Epithelial cell of esophagus (primary cell): ENCODE results near the gene C3orf70.
A peak's percentile ranks its signal among the peaks of the same experiment; 100 is the strongest.

Experiments used
- DNase-seq: peaks from one replicate; pipeline ENCODE4 v3.0.0; 2010; ENCODE audit warnings: low read depth
- H3K4me3 ChIP-seq: 2 replicates; pipeline ENCODE4 v1.5.1; 2011; ENCODE audit warnings: mild to moderate bottlenecking, low read length, control low read depth
- TF ChIP-seq, protein P1 (sequence below): IDR thresholded peaks from 2 replicates; pipeline ENCODE4 v1.5.1; 2011; ENCODE audit warnings: low read depth, mild to moderate bottlenecking, low read length, control low read depth, inconsistent platforms; ENCODE audit not compliant: insufficient read depth; ENCODE audit errors: missing control alignments

C3orf70 gene

DNA sequence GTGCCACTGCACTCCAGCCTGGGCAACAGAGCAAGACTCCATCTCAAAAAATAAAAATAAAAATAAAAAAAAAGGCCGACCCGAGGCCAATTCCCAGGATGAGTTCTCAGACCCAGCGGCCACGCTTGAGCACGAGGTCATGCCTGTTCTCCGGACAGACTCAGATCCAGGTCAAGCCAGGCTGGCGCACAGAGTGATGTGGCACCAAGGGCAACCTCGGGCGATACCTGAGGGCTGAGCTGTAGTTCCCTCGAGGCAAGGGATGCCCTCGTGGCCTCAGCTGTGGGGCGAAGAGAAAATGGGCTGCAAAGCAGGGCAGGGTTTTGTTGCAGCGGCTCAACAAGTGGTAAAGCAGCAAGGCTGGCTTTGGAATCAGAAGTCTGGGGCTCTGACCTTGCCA, 77.3 kb downstream of the C3orf70 start:
- TF ChIP-seq, protein P1, sequence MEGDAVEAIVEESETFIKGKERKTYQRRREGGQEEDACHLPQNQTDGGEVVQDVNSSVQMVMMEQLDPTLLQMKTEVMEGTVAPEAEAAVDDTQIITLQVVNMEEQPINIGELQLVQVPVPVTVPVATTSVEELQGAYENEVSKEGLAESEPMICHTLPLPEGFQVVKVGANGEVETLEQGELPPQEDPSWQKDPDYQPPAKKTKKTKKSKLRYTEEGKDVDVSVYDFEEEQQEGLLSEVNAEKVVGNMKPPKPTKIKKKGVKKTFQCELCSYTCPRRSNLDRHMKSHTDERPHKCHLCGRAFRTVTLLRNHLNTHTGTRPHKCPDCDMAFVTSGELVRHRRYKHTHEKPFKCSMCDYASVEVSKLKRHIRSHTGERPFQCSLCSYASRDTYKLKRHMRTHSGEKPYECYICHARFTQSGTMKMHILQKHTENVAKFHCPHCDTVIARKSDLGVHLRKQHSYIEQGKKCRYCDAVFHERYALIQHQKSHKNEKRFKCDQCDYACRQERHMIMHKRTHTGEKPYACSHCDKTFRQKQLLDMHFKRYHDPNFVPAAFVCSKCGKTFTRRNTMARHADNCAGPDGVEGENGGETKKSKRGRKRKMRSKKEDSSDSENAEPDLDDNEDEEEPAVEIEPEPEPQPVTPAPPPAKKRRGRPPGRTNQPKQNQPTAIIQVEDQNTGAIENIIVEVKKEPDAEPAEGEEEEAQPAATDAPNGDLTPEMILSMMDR = no peak
- no peak for DNase-seq
- no peak overlapping the region for H3K4me3 ChIP-seq

DNA sequence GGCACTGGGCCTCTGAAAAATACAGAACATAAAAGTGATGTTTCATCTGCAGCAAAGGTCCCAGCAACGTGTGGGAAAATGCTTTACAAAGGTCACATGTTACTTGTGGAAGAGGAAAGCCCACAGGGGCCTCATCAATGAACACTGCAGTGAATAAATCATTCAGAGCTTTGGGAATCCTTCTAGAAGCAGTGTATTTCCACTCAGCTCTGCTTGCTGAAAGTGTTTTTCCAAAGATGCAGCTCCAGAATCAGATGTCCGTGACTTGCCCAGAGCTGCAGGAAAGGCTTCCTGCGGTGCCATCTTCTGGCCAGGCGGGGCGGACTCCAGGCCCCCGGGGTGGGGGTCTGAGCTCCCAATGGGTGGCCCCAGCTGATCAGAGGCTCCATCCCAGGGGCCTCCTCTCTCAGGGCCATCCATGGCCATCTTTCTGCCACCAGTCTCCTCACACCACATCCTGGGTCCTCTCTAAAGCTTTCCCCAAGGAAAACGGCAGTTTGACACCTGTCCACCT, 81.5 kb downstream of the C3orf70 start:
- H3K4me3 ChIP-seq = no peak overlapping the region
- TF ChIP-seq, protein P1 = no peak
- DNase-seq = no peak

DNA sequence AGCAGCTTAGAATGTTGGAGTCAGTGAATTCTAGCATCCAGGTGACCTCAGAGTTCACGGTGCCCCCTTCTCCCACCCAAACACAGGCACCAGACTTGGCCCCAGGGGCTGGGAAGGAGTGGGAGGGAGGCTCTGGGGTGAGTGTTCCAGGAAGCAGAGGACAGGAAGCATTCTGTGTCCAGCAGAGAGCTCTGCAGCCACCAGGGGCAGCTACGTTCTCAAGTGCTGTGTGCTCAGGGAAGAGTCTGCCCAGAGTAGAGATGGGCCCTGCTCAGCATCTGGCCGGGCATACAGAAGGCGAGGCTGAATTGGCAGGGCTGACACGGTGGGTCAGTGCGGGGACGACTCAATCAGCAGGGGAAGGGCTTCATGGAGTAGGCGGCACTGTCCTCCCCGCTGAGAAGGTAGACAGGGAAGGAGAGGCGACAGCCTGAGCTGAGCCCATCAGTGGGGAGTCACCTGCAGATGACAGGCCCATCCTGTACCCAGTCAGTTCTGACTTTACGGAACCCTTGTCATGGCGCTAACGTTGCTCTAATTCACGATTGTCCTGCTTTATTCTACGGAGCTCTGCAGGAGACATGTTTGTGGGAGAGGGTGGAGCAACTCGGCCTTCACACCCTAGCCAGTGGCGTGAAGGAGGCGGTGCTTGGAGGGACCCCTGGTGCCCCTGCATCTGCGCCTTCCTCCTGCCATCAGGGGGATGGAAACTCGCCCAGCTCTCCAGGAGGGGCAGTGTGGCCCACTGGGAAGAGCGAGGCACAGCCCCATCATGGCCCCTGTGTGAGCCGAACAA, 82.2 kb downstream of the C3orf70 start:
- H3K4me3 ChIP-seq = no peak overlapping the region
- peak; percentile 24 for DNase-seq

DNA sequence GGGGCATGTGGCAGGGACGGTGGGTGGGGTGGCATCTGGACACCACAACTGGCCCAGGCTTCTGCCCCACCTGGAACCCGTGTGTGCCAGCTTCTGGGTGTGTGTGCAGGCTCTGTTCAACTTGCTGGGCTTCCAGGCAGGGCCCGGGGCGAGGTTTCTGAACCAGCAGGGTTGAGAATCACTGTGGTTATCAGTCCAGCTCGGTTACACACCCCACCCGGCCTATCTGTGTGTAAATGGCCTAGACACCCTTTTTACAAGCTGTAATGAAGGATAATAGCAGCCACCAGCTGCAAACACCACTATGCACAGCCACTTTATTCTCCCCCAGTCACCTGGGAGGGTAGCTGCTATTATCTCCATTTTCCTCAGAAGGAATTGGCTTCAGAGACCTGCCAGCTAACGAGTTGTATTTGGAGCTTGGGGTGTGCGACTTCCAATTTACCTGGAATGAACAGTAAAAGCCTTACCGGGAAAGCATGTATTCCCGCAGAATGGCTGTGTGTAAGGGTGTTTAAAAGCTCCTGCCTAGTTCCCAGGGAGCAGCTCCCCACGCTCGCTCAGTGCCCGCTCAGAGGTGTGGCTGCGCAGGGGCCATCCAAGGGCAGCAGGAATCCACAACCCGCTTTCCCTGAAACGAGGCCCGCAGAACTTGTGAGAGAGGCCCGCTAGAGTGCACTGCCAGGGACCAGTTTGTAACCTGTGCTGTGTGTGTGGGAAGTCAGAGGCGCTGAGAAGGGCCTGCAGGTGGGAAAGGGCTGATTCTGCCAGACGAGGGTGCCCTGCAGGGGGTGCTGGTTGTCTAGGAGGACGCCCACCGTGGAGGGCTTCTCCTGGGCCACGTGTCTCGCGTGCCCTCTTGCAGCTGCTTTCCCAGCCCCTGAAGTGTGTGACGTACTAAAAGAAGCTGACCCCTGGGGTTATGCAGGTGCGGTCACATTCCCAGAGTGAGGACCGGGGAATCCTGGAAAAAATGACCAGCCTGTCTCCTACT, 83.5 kb downstream of the C3orf70 start:
- no peak for DNase-seq
- TF ChIP-seq, protein P1 = no peak

More for the DNA sequence above, 82.2 kb downstream of the C3orf70 start:
- TF ChIP-seq, protein P1 = peak; percentile 38

DNA sequence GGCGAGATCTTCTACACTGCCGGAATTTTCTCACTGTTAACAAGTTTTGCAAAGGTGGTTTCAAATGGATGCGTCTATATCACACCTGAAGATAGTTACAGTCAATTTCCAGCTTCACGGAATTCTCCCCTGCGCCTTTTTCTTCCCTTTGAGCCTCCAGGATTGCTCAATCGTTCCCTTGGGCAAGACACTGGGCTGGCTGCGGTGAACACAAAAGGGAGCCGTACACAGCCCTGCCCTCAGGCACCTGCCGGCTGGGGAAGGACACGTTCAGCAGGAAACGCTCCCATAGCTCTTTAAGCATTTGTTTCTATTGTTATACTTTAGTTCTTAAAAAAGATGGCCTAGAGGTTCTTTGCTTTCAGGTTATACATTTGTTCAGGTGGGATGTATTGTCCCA, 85.7 kb downstream of the C3orf70 start:
- TF ChIP-seq, protein P1 = no peak
- peak; percentile 17 for DNase-seq

More for the DNA sequence above, 83.5 kb downstream of the C3orf70 start:
- no peak overlapping the region for H3K4me3 ChIP-seq

DNA sequence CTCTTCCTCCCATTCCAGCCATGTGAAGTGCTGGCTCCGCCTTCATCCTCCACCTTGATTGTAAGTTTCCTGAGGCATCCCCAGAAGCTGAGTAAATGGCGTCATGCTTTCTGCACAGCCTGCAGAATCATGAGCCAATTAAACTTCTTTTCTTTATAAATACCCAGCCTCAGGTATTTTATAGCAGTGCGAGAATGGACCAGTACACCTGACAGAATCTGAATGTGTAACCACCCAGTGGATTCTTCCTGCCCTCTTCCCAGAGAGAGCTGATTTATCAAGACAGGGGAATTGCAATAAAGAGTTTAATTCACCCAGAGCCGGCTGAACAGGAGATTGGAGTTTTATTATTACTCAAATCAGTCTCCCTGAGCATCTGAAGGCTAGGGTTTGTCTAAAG, 86.6 kb downstream of the C3orf70 start:
- DNase-seq = no peak
- no peak overlapping the region for H3K4me3 ChIP-seq
- TF ChIP-seq, protein P1 = no peak

More for the DNA sequence above, 85.7 kb downstream of the C3orf70 start:
- no peak overlapping the region for H3K4me3 ChIP-seq
